SU-DHL-6 (cell line): ENCODE measurements around the gene CHD6.

Experiments used
- H2AFZ ChIP-seq: fragments of 200-600 bp; sonication (generic); 2 replicates; pipeline ENCODE4 v1.6.1; 2014; ENCODE audit warnings: low read depth, mild to moderate bottlenecking, moderate library complexity, mixed read lengths, antibody characterized with exemption, low read length; ENCODE audit not compliant: severe bottlenecking
- H3F3A ChIP-seq: fragments of 200-600 bp; shearing (Covaris generic); 2 replicates; pipeline ENCODE4 v1.6.0; 2016; ENCODE audit warnings: antibody characterized with exemption, mild to moderate bottlenecking; ENCODE audit not compliant: insufficient read depth
- H3K27ac ChIP-seq: fragments of 200-600 bp; sonication (generic); 2 replicates; pipeline ENCODE4 v1.5.1; 2016; ENCODE audit warnings: low read depth, mild to moderate bottlenecking, low read length, moderate library complexity, mixed read lengths
- H3K27me3 ChIP-seq: fragments of 200-600 bp; sonication (generic), shearing (Covaris generic); 2 replicates; pipeline ENCODE4 v1.6.0; 2014; ENCODE audit warnings: mild to moderate bottlenecking, low read length
- H3K36me3 ChIP-seq: fragments of 200-600 bp; sonication (generic); 2 replicates; pipeline ENCODE4 v1.6.1; 2014; ENCODE audit warnings: mild to moderate bottlenecking, low read length, mixed read lengths
- H3K4me2 ChIP-seq: fragments of 300-600, 200-600 bp; shearing (Covaris generic), sonication (generic); 2 replicates; pipeline ENCODE4 v1.6.0; 2014; ENCODE audit warnings: low read length, low read depth, mild to moderate bottlenecking; ENCODE audit not compliant: poor library complexity, severe bottlenecking
- H3K4me3 ChIP-seq: fragments of 200-600 bp; sonication (generic); 2 replicates; pipeline ENCODE4 v1.5.1; 2014; ENCODE audit warnings: antibody characterized with exemption, low read length, mild to moderate bottlenecking, mixed read lengths; ENCODE audit not compliant: insufficient read depth, poor library complexity, severe bottlenecking
- H3K79me2 ChIP-seq: fragments of 200-600 bp; sonication (generic); 2 replicates; pipeline ENCODE4 v1.6.1; 2014; ENCODE audit warnings: mild to moderate bottlenecking, low read length, moderate library complexity; ENCODE audit not compliant: insufficient read depth
- H3K9ac ChIP-seq: fragments of 200-600 bp; sonication (generic); 2 replicates; pipeline ENCODE4 v1.7.0; 2014; ENCODE audit warnings: mild to moderate bottlenecking, low read length
- H3K9me2 ChIP-seq: fragments of 200-600 bp; sonication (generic); replicated peaks from 2 replicates; pipeline ENCODE4 v1.6.1; 2014; ENCODE audit warnings: low read length; ENCODE audit not compliant: insufficient read depth
- H3K9me3 ChIP-seq: fragments of 200-600 bp; sonication (generic); 2 replicates; pipeline ENCODE4 v1.6.1; 2014; ENCODE audit warnings: low read length, mixed read lengths; ENCODE audit not compliant: insufficient read depth
- H4K20me1 ChIP-seq: fragments of 200-600 bp; sonication (generic); 2 replicates; pipeline ENCODE4 v1.6.1; 2014; ENCODE audit warnings: low read depth, mild to moderate bottlenecking, antibody characterized with exemption, low read length, moderate library complexity, mixed read lengths
- CTCF ChIP-seq: fragments of 200-600 bp; sonication (generic); IDR thresholded peaks from one replicate; pipeline ENCODE4 v1.5.1; 2017; ENCODE audit warnings: antibody characterized with exemption, mild to moderate bottlenecking, low read length, moderate library complexity; ENCODE audit not compliant: insufficient read depth, poor library complexity, severe bottlenecking
- EZH2phosphoT487 ChIP-seq: fragments of 200-600 bp; sonication (generic), shearing (Covaris generic); conservative IDR thresholded peaks from 2 replicates; pipeline ENCODE4 v1.6.1; 2018; ENCODE audit warnings: mild to moderate bottlenecking, antibody characterized with exemption, low read length, moderate library complexity, mixed read lengths

The CHD6 gene

GRCh38 chr20:41623625-41624375 lies 5.6 kb upstream of the CHD6 start:
- H3K27ac ChIP-seq: no peak overlapping the region
- no peaks in the 10 kb centered on the region for H4K20me1 ChIP-seq
- no peak overlapping the region for H3K4me3 ChIP-seq
- no peaks in the 10 kb centered on the region for H3K9me2 ChIP-seq
- TF ChIP-seq CTCF (no peak), EZH2phosphoT487 (no peak)
- no peaks in the 10 kb centered on the region for H3K36me3 ChIP-seq
- H3K27me3 ChIP-seq: no peaks in the 10 kb centered on the region
- no peaks in the 10 kb centered on the region for H3K9me3 ChIP-seq
- H2AFZ ChIP-seq: no peak overlapping the region
- no peaks in the 10 kb centered on the region for H3K79me2 ChIP-seq
- no peak overlapping the region for H3K9ac ChIP-seq
- H3F3A ChIP-seq: 0 out of 2 replicates have a peak, but pooled peaks cover 6% of the 10 kb centered on the region
- no peak overlapping the region for H3K4me2 ChIP-seq

- Histone ChIP-seq H3K9ac (no peak overlapping the region), H3K27me3 (no peaks in the 10 kb centered on the region), H2AFZ (no peak overlapping the region), H3K79me2 (0 out of 2 replicates have a peak, but pooled peaks cover under 1% of the 10 kb centered on the region), H4K20me1 (no peaks in the 10 kb centered on the region), H3K9me2 (no peaks in the 10 kb centered on the region), H3F3A (0 out of 2 replicates have a peak, but pooled peaks cover 6% of the 10 kb centered on the region), H3K9me3 (no peaks in the 10 kb centered on the region), H3K27ac (no peak overlapping the region), H3K4me2 (no peak overlapping the region), H3K4me3 (no peak overlapping the region), H3K36me3 (no peaks in the 10 kb centered on the region)
- TF ChIP-seq EZH2phosphoT487: no peak
- TF ChIP-seq CTCF: no peak
These were observed 4.4 kb upstream of the CHD6 start for GRCh38 chr20:41622584-41622983.

GRCh38 chr20:41621971-41622370 lies 3.8 kb upstream of the CHD6 start:
- Histone ChIP-seq H2AFZ (no peak overlapping the region), H3K36me3 (no peaks in the 10 kb centered on the region), H3K79me2 (peaks cover 6% of the 10 kb centered on the region; the same call in 1 of the 2 replicates), H3K4me3 (no peak overlapping the region), H3K9me3 (no peaks in the 10 kb centered on the region), H4K20me1 (0 out of 2 replicates have a peak, but pooled peaks cover 5% of the 10 kb centered on the region), H3K27ac (no peak overlapping the region), H3K4me2 (no peak overlapping the region), H3K9me2 (no peaks in the 10 kb centered on the region), H3K9ac (no peak overlapping the region), H3F3A (0 out of 2 replicates have a peak, but pooled peaks cover 6% of the 10 kb centered on the region), H3K27me3 (no peaks in the 10 kb centered on the region)
- no peak for TF ChIP-seq CTCF
- no peak for TF ChIP-seq EZH2phosphoT487
